Ishikawa (cell line): Measurements from ENCODE around the gene PRDM11.

Experiments used
- CEBPB ChIP-seq: IDR thresholded peaks from 2 replicates; pipeline ENCODE4 v1.6.1; 2012
- CREB1 ChIP-seq: IDR thresholded peaks from 2 replicates; pipeline ENCODE4 v1.6.1; 2012; ENCODE audit warnings: low read depth
- EGR1 ChIP-seq: IDR thresholded peaks from 2 replicates; pipeline ENCODE4 v1.6.1; 2012
- EP300 ChIP-seq: IDR thresholded peaks from 2 replicates; pipeline ENCODE4 v1.6.1; 2012; ENCODE audit warnings: borderline replicate concordance
- FOXM1 ChIP-seq: IDR thresholded peaks from 2 replicates; pipeline ENCODE4 v1.6.1; 2012; ENCODE audit warnings: low read depth, borderline replicate concordance
- MAX ChIP-seq: IDR thresholded peaks from 2 replicates; pipeline ENCODE4 v1.6.1; 2012
- NFIC ChIP-seq: IDR thresholded peaks from 2 replicates; pipeline ENCODE4 v1.6.1; 2012
- RAD21 ChIP-seq: IDR thresholded peaks from 2 replicates; pipeline ENCODE4 v1.6.1; 2012; ENCODE audit warnings: low read depth
- REST ChIP-seq: IDR thresholded peaks from 2 replicates; pipeline ENCODE4 v1.6.1; 2012; ENCODE audit warnings: low read depth, mild to moderate bottlenecking
- YY1 ChIP-seq: IDR thresholded peaks from 2 replicates; pipeline ENCODE4 v1.6.1; 2012; ENCODE audit warnings: low read depth

- no peak for TF ChIP-seq REST
- no peak for TF ChIP-seq YY1
- TF ChIP-seq EP300: no peak
- no peak for TF ChIP-seq FOXM1
- TF ChIP-seq EGR1: no peak
- no peak for TF ChIP-seq RAD21
- no peak for TF ChIP-seq CREB1
- TF ChIP-seq CEBPB: no peak
- no peak for TF ChIP-seq NFIC
- TF ChIP-seq MAX: no peak
Measured at GRCh38 chr11:45141631-45142030, 4.8 kb upstream of the PRDM11 start.
